Measurements from ENCODE around the gene MYH3.

DNA sequence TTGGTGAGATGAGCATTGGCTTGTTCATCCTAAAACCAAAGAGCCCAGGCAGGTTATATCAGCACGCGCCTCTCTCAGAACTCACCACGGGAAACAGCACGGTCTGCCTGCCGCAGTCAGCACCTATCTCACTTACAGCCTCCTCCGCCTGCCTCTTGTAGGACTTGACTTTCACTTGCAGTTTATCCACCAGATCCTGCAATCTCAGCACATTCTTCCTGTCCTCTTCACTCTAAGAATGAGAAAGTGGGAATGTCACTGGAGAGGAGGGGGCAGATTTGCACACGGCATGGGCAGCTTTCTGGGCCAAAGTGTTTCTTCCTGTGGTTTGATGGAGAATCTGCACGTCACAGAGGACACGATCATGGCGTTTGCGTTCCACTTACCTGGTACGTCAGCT lies 27.4 kb downstream of the MYH3 start:
- TF ChIP-seq BHLHE40 (IDR thresholded peaks at IDR 0.05; ENCODE audit: low read depth, low read length) (no peak), JUNB (IDR thresholded peaks at IDR 0.05) (no peak), POLR2A (IDR thresholded peaks at IDR 0.05; ENCODE audit: low read length) (no peak), RARB (CRISPR knock-in tag; IDR thresholded peaks at IDR 0.05) (no peak), RCOR1 (IDR thresholded peaks at IDR 0.05; ENCODE audit: low read depth, low read length) (no peak), KDM5A (IDR thresholded peaks at IDR 0.05) (no peak)
- TF ChIP-seq, protein P1, sequence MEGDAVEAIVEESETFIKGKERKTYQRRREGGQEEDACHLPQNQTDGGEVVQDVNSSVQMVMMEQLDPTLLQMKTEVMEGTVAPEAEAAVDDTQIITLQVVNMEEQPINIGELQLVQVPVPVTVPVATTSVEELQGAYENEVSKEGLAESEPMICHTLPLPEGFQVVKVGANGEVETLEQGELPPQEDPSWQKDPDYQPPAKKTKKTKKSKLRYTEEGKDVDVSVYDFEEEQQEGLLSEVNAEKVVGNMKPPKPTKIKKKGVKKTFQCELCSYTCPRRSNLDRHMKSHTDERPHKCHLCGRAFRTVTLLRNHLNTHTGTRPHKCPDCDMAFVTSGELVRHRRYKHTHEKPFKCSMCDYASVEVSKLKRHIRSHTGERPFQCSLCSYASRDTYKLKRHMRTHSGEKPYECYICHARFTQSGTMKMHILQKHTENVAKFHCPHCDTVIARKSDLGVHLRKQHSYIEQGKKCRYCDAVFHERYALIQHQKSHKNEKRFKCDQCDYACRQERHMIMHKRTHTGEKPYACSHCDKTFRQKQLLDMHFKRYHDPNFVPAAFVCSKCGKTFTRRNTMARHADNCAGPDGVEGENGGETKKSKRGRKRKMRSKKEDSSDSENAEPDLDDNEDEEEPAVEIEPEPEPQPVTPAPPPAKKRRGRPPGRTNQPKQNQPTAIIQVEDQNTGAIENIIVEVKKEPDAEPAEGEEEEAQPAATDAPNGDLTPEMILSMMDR (IDR thresholded peaks at IDR 0.05): no peak
- TF ChIP-seq, protein P2, sequence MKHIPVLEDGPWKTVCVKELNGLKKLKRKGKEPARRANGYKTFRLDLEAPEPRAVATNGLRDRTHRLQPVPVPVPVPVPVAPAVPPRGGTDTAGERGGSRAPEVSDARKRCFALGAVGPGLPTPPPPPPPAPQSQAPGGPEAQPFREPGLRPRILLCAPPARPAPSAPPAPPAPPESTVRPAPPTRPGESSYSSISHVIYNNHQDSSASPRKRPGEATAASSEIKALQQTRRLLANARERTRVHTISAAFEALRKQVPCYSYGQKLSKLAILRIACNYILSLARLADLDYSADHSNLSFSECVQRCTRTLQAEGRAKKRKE (CRISPR knock-in tag; IDR thresholded peaks at IDR 0.05; ENCODE audit: low read depth): no peak
